Uterus (tissue), 4 donors: ENCODE data around the gene ROGDI. TPM values are rescaled to one million over a fixed set of nuclear protein-coding genes. Genes with fewer than 3 reads are reported as not detected.
"Not testable (repeated sequence)": the region's sequence is repeated elsewhere in the genome, so short reads cannot be mapped to it uniquely, and the experiment has no call there.

Experiments
- DNase-seq, 2 donors: peaks; one replicate each; pipeline ENCODE4 v3.0.0-alpha.2; 2019 to 2020
- H3K27ac ChIP-seq, 2 donors: fragments of 200-600 bp; sonication (generic); 1 replicate in 1 of 2; 2 replicates in 1 of 2; pipeline ENCODE4 v1.5.1; 2016 to 2018
- H3K27me3 ChIP-seq, 2 donors: fragments of 200-600 bp; sonication (generic); one replicate each; pipeline ENCODE4 v1.5.1; 2018 to 2019; ENCODE audit warnings: control low read depth in 1 of 2
- H3K36me3 ChIP-seq, 2 donors: fragments of 200-600 bp; sonication (generic); one replicate each; pipeline ENCODE4 v1.5.1; 2019; ENCODE audit warnings: control low read depth in 1 of 2
- H3K4me1 ChIP-seq, 2 donors: fragments of 200-600 bp; sonication (generic); one replicate each; pipeline ENCODE4 v1.5.1; 2018 to 2019; ENCODE audit warnings: control low read depth in 1 of 2
- H3K4me3 ChIP-seq, 2 donors: fragments of 200-600 bp; sonication (generic); 1 replicate in 1 of 2; 2 replicates in 1 of 2; pipeline ENCODE4 v1.5.1; 2018 to 2019; ENCODE audit warnings: mild to moderate bottlenecking in 1 of 2
- H3K9me3 ChIP-seq, 2 donors: fragments of 200-600 bp; sonication (generic); one replicate each; pipeline ENCODE4 v1.5.1; 2019; ENCODE audit warnings: control low read depth in 1 of 2
- CTCF ChIP-seq, 4 experiments: fragments of 200-600 bp in 2 of 4; fragments of 450-650 bp in 2 of 4; sonication (generic) in 2 of 4; IDR thresholded peaks; one replicate each; pipeline ENCODE4 v1.5.1; 2016 to 2019; ENCODE audit warnings: antibody characterized with exemption in 4 of 4, mild to moderate bottlenecking in 2 of 4, moderate library complexity in 1 of 4
- POLR2A ChIP-seq, 2 donors: fragments of 450-650 bp; IDR thresholded peaks; one replicate each; pipeline ENCODE4 v1.6.1; 2016; ENCODE audit warnings: antibody characterized with exemption in 2 of 2, mild to moderate bottlenecking in 1 of 2, moderate library complexity in 1 of 2
- intact Hi-C: fragments of 100-400 bp; cut with DNase I; formaldehyde crosslinking; loops from one replicate; pipeline ENCODE4 v1.15.1; 2023; ENCODE audit warnings: low total_unique reads
- total RNA-seq, 4 donors: library from RNA; depleted of rRNA in 3 of 4; stranded (reverse); fragments of >200 nt in 3 of 4; gene quantifications; one replicate each; pipeline versions ENCODE4 v1.1.0 to v1.2.4, GENCODE V29; 2014 to 2023
- donor health status: DM: yes; HTN: yes; CAD: no.

Gene ROGDI
- total RNA-seq, 4 donors from 2014 or later = 7.9 to 70.6 (median 21.5) TPM

- Histone ChIP-seq H3K27me3 (no peaks in the 10 kb centered on the region), H3K27ac (no peak within 1 kb of the TSS), H3K36me3 (no peaks in the 10 kb centered on the region), H3K4me1 (no peaks in the 10 kb centered on the region), H3K9me3 (no peaks in the 10 kb centered on the region), H3K4me3 (no peak within 1 kb of the TSS)
- TF ChIP-seq POLR2A (IDR thresholded peaks at IDR 0.05) = no peak
- no peak for TF ChIP-seq CTCF (IDR thresholded peaks at IDR 0.05)
- DNase-seq = no peak
- intact Hi-C loops = no loop called here
Observed at GRCh38 chr16:4787627-4788482, 14.6 kb downstream of the ROGDI start, which contains the start of gene SEPTIN12. Gene SEPTIN12 (minus strand): TSS chr16:4788345. CDS start chr16:4787645, 700 bp downstream.

DNA sequence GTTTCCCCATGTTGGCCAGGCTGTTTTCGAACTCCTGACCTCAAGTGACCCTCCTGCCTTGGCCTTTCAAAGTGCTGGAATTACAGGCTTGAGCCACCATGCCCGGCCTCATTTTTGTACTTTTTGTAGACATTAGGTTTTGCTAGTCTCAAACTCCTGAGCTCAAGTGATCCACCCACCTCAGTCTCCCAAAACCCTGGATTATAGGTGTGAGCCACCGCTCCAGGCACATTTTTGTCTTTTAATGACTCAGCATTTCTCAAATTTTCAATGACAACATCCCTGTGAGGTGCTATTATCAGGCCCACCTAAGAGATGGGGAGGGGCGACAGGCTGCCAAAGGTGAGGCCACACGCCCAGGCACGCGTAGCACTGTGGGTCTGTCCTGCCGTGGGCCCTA is 15.4 kb downstream of the ROGDI start:
- Histone ChIP-seq H3K27ac (no peak overlapping the region), H3K9me3 (no peaks in the 10 kb centered on the region), H3K36me3 (no peaks in the 10 kb centered on the region), H3K4me1 (no peaks in the 10 kb centered on the region), H3K27me3 (no peaks in the 10 kb centered on the region), H3K4me3 (no peak overlapping the region)
- intact Hi-C loops = no loop called here
- no peak for DNase-seq
- TF ChIP-seq POLR2A (IDR thresholded peaks at IDR 0.05) (no peak), CTCF (IDR thresholded peaks at IDR 0.05) (no peak)

- no peaks in the 10 kb centered on the region for H3K4me1 ChIP-seq
- no peak for DNase-seq
- no peaks in the 10 kb centered on the region for H3K9me3 ChIP-seq
- intact Hi-C loops = no loop called here
- no peak overlapping the region for H3K4me3 ChIP-seq
- H3K27me3 ChIP-seq = no peaks in the 10 kb centered on the region
- TF ChIP-seq CTCF (IDR thresholded peaks at IDR 0.05) (no peak), POLR2A (IDR thresholded peaks at IDR 0.05) (no peak)
- no peaks in the 10 kb centered on the region for H3K36me3 ChIP-seq
- H3K27ac ChIP-seq = no peak overlapping the region
Observed at GRCh38 chr16:4785758-4786433, 16.5 kb downstream of the ROGDI start.

- H3K4me1 ChIP-seq, DNase-seq, intact Hi-C loops, H3K27me3 ChIP-seq, H3K9me3 ChIP-seq, H3K36me3 ChIP-seq, H3K27ac ChIP-seq, H3K4me3 ChIP-seq: not testable (repeated sequence)
Observed at GRCh38 chr16:4784444-4784987, 17.9 kb downstream of the ROGDI start.

DNA sequence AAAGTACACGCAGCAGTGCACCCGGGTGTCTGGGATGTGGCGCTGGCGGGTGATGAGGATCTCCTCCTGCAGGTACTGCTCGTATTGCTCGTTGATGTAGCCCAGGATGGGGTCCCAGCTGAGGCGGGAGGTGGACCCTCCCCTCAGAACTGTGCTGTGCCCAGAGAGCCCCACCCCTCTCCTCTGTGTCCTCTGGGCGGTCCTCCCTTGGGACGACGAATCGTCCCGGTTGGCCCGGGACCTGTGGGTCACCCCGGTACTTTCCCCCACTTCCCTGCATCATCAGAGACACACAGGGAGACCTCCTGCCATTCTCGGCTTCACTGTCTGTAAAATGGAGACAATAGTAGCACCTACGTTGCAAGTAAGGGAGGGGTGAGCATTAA is 18.5 kb downstream of the ROGDI start:
- H3K36me3 ChIP-seq = no peaks in the 10 kb centered on the region
- no peaks in the 10 kb centered on the region for H3K27me3 ChIP-seq
- H3K4me3 ChIP-seq = no peak overlapping the region
- H3K9me3 ChIP-seq = no peaks in the 10 kb centered on the region
- intact Hi-C loops = no loop called here
- TF ChIP-seq CTCF (IDR thresholded peaks at IDR 0.05) (no peak), POLR2A (IDR thresholded peaks at IDR 0.05) (no peak)
- no peak overlapping the region for H3K27ac ChIP-seq
- DNase-seq = no peak
- H3K4me1 ChIP-seq = no peaks in the 10 kb centered on the region
